ENCODE data around the gene HDAC11.

DNA sequence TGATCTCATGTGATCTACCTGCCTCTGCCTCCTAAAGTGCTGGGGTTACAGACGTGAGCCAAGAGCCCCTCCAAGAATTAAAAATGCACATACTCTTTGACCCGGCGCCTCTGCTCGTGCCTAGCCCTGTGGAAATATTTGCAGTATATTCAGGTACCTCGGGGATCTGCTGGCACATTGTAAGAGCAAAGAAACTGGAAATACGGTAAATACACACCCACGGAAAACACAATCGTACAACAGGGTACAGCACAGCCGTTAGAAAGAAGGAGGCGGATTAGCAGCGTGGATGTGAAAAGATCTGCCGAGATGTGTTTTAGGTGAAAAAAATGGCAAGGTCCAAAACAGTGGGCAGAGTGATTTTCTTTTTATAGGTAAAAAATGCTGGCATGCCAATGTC is 6.1 kb upstream of the HDAC11 start:
- TF ChIP-seq, protein P1, sequence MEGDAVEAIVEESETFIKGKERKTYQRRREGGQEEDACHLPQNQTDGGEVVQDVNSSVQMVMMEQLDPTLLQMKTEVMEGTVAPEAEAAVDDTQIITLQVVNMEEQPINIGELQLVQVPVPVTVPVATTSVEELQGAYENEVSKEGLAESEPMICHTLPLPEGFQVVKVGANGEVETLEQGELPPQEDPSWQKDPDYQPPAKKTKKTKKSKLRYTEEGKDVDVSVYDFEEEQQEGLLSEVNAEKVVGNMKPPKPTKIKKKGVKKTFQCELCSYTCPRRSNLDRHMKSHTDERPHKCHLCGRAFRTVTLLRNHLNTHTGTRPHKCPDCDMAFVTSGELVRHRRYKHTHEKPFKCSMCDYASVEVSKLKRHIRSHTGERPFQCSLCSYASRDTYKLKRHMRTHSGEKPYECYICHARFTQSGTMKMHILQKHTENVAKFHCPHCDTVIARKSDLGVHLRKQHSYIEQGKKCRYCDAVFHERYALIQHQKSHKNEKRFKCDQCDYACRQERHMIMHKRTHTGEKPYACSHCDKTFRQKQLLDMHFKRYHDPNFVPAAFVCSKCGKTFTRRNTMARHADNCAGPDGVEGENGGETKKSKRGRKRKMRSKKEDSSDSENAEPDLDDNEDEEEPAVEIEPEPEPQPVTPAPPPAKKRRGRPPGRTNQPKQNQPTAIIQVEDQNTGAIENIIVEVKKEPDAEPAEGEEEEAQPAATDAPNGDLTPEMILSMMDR (IDR thresholded peaks at IDR 0.05 in 2 of 3, conservative IDR thresholded peaks at IDR 0.05 in 1 of 3; ENCODE audit: control insufficient read depth in 2 of 3, extremely low read depth in 1 of 3, insufficient read depth in 1 of 3, low read depth in 3 of 3, low read length in 3 of 3) = no peak
- TF ChIP-seq YY1 (IDR thresholded peaks at IDR 0.05; ENCODE audit: low read depth, low read length) = no peak
- no peak for TF ChIP-seq SIX5 (IDR thresholded peaks at IDR 0.05; ENCODE audit: low read depth, low read length, severe bottlenecking)
- no peak for TF ChIP-seq NFYA (IDR thresholded peaks at IDR 0.05; ENCODE audit: borderline replicate concordance, low read depth, low read length)
- TF ChIP-seq GATAD2B (conservative IDR thresholded peaks at IDR 0.05; ENCODE audit: low read depth) = no peak
- TF ChIP-seq GABPA (IDR thresholded peaks at IDR 0.05; ENCODE audit: low read depth) = no peak
- no peak for TF ChIP-seq ESRRA (IDR thresholded peaks at IDR 0.05; ENCODE audit: low read length)
- TF ChIP-seq RAD21 (IDR thresholded peaks at IDR 0.05; ENCODE audit: insufficient read depth, low read depth, low read length) = no peak
